AG09319 (cell line): ENCODE results near the gene WDFY4.

Experiments used
- DNase-seq: peaks from one replicate; pipeline ENCODE4 v3.0.0-alpha.2; 2010; ENCODE audit warnings: low read depth; ENCODE audit errors: extremely low read depth
- TF ChIP-seq, protein P1 (sequence below): IDR thresholded peaks from 2 replicates; pipeline ENCODE4 v1.5.1; 2011; ENCODE audit warnings: low read depth, mild to moderate bottlenecking, inconsistent platforms, low read length, moderate library complexity

The WDFY4 gene

DNA sequence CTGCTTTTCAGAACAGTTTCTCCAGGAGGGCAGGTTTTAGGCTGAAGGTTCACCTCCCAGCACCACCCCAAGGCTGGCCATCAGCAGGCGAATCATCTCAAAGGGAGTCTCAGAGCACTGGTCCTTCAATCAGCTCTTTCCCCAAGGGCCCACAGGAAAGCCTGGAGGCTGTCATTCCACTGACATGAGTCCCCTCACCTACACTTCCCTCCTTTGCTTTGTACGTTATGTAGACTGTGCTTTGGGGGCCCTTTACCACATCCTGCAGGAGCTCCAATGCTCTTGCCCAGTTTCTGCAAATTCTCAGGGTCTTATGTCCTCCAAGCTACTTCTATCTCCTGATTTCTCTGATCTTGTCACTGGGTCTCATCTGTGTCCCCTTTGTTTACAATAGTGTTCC, 15.4 kb downstream of the WDFY4 start:
- TF ChIP-seq, protein P1, sequence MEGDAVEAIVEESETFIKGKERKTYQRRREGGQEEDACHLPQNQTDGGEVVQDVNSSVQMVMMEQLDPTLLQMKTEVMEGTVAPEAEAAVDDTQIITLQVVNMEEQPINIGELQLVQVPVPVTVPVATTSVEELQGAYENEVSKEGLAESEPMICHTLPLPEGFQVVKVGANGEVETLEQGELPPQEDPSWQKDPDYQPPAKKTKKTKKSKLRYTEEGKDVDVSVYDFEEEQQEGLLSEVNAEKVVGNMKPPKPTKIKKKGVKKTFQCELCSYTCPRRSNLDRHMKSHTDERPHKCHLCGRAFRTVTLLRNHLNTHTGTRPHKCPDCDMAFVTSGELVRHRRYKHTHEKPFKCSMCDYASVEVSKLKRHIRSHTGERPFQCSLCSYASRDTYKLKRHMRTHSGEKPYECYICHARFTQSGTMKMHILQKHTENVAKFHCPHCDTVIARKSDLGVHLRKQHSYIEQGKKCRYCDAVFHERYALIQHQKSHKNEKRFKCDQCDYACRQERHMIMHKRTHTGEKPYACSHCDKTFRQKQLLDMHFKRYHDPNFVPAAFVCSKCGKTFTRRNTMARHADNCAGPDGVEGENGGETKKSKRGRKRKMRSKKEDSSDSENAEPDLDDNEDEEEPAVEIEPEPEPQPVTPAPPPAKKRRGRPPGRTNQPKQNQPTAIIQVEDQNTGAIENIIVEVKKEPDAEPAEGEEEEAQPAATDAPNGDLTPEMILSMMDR: no peak
- DNase-seq: no peak

DNA sequence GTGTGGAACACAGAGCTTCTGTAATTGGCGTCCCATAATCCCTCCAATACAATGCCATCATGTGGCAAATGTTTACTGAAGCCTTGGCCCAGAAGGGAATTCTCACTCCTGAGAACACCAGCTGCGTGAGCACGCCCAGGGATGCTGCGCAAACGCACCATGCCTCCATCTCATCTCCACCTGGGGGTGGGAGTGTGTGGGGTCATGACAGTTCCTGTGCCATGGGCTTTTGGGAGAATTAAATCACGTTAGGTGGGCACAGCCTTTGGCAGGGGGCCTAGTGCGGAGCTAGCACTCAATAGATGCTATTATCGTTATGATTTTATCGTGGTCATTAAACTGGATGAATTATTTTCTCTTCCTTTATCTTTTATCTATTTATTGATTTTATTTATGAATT, 15.8 kb downstream of the WDFY4 start:
- DNase-seq: no peak
- TF ChIP-seq, protein P1: no peak

DNA sequence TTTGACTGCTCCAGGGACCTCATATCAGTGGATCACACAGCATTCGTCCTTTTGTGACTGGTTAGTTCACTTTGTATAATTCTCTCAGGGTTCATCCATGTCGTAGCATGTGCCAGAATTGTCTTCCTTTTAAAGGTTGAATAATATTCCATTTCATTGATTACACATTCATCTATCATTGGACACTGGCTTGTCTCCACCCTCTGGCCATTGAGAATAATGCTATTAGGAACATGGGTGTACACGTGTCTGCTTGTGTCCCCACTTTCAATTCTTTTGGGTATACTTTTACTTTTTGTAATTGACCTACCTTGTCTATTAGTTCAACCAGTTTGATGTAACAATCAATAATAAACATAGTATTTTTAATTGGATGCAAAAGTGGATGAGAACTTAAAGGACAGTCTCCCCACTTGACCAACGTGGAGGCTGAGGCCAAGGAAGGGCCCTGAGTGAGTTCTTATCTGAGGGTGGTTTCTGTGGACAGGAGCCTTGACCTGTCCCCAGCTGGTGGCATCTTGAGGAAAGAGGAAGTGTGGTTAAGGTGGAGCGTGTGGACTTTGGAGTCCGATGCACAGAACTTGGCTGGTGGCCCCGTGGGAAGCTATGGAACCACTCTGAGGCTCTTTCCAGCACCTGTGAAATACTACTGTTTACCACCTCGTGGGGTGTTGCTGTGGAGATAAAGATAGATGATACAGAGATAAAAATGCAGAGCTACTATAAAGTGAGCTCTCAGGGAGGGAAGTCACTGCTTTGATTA, 16.6 kb downstream of the WDFY4 start:
- no peak for DNase-seq
- TF ChIP-seq, protein P1: no peak

DNA sequence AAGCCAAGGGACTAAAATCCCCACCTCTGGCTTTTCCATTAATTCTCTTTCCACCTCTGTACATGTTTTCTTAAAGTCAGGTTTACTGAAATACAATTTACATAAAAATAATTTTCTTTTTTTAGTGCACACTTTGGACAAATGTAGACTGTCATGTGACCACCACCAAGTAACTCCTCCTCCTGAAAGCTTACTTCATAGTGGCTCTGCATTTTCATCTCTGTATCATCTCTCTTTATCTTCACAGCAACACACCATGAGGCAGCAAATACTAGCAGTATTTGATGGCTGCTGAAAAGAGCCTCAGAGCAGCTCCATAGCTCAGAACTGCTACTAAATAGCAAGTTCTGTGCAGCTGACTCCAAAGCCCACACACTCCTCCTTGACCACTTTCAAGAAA, 17.3 kb downstream of the WDFY4 start:
- TF ChIP-seq, protein P1: no peak
- no peak for DNase-seq

DNA sequence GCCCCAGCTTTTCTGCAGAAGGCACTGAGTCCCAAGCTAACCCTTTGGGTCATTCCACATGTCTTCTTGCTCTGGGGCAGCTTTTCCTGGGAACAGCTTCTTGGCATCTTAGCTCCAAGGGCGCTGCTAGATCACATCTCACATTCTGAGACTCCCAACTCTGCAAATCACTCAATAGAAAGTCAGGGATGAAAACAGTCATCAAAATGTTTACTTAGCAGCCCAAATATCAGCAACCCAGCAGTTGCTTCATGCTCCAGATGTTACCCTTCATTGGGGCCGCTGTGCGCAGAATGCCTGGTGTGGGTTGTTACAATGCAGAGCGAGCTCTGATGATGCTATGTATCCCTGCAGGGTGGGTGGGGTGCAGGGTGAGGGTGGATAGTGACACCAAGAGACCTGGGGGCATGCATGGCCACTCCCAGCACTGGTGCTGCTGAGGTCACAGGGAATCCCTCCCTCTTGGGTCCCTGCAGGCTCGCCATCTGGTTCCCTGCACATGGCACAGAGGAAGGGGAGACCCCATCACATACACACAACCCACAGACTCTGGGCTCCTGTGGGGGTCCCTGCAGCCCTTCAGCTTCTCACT, 19.0 kb downstream of the WDFY4 start:
- no peak for DNase-seq
- TF ChIP-seq, protein P1: no peak

DNA sequence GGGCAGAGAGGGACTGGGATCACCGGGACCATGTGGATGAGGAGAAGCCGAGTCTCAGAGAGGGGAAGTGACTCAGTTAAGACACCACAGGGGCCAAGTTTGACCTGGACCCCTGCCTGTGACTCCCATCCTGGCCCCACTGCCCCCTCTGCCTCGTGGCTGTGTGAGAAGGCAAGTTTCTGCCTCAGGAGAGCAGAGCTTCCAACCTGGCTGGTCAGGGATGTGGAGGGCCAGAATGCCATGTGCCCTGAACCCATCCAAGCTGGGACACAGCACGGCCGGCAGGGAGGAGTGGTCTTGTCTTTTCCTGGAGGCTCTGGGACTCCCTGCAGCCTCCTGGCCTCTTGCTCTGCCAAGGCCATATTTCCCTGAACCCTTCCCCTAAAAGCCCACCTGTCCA, 19.5 kb downstream of the WDFY4 start:
- TF ChIP-seq, protein P1: no peak
- DNase-seq: no peak

DNA sequence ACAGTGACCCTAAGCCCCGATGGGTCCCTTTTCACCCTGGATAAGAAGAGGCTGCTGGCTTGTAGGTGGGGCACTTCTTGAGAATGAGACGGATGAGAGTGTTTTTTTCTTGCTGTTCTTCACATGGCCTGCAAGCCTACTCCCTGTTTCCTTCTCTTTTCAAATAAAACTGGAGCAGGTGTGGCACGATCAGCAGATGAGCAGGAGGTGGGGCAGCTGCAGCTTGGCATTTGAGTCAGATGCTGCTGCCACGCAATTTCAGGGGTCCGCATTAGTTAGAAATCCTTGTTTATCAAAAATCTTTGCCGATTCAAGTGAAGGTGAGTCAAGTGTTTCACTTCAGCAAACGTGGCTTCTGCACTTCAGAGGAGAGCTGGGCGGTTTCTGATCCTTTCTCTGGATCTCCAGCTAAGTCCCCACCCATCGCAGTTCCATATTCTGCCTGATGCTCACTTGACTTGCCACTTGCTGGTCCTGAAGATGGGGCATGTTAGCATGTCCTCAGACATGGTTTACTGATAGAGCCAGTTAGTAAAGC, 20.8 kb downstream of the WDFY4 start:
- TF ChIP-seq, protein P1: no peak
- no peak for DNase-seq
